ENCODE measurements around the gene ZFC3H1. TPM values are rescaled to one million over a fixed set of nuclear protein-coding genes. Genes with fewer than 3 reads are reported as not detected.

Gene ZFC3H1
- polyA plus RNA-seq, 3 donors: 12.5 to 57.0 (median 16.3) TPM

- TF ChIP-seq CTCF (IDR thresholded peaks at IDR 0.05): no peak
- peaks cover 0 to 5% (median 1%) of the 10 kb centered on the region in 3 donors for H3K27me3 Mint-ChIP-seq (ENCODE audit: low read depth in 3 of 3)
- peaks cover 5 to 13% (median 8%) of the 10 kb centered on the region in 7 donors for H3K9me3 Mint-ChIP-seq
- peaks cover 37 to 42% of the 10 kb centered on the region in 2 donors for H3K36me3 ChIP-seq (replicated peaks in 1 of 2; ENCODE audit: control insufficient read depth in 1 of 2, insufficient read depth in 2 of 2, low read length in 2 of 2)
- no peak overlapping the region for H3K4me3 ChIP-seq (replicated peaks in 1 of 3; ENCODE audit: low read depth in 2 of 3, low read length in 3 of 3)
- H3K36me3 Mint-ChIP-seq: peaks cover 40 to 49% of the 10 kb centered on the region in 2 donors
- H3K4me2 ChIP-seq (replicated peaks; ENCODE audit: extremely low read depth, low read length, poor library complexity, severe bottlenecking): no peak overlapping the region
- no peak overlapping the region for H3K4me3 Mint-ChIP-seq
- H3K9ac ChIP-seq (ENCODE audit: insufficient read depth, low read length, poor library complexity, severe bottlenecking): no peak overlapping the region
- intact Hi-C loops (cut with micrococcal nuclease): no loop called here
- H2AFZ ChIP-seq (ENCODE audit: insufficient read depth, low read depth, low read length, poor library complexity, severe bottlenecking): no peak overlapping the region
- H3K27ac Mint-ChIP-seq: no peak overlapping the region
- WGBS (ENCODE audit: insufficient coverage): 100% methylated on average over 1 of the region's 3 CpGs
- no peak overlapping the region for H3K27ac ChIP-seq (ENCODE audit: low read depth in 1 of 2, low read length in 2 of 2)
- peaks cover 2% of the 10 kb centered on the region in 2 donors for H3K9me3 ChIP-seq (replicated peaks in 1 of 2; ENCODE audit: control insufficient read depth in 1 of 2, insufficient read depth in 1 of 2, low read length in 2 of 2)
- no peaks in the 10 kb centered on the region for H3K27me3 ChIP-seq (ENCODE audit: control insufficient read depth in 2 of 2, insufficient read depth in 2 of 2, low read length in 2 of 2)
- peaks cover 19% of the 10 kb centered on the region for H4K20me1 ChIP-seq (ENCODE audit: insufficient read depth, low read length)
- H3K79me2 ChIP-seq (ENCODE audit: insufficient read depth, low read length): no peaks in the 10 kb centered on the region
- DNase-seq: no peak
- no peaks in the 10 kb centered on the region for H3K4me1 ChIP-seq (ENCODE audit: control insufficient read depth in 1 of 2, insufficient read depth in 2 of 2, low read length in 2 of 2)
- peaks cover 3% of the 10 kb centered on the region for H3K4me1 Mint-ChIP-seq
Measured at GRCh38 chr12:71605039-71605438, 58.6 kb downstream of the ZFC3H1 start.

GRCh38 chr12:71602761-71603577 is 60.7 kb downstream of the ZFC3H1 start:
- H3K4me1 Mint-ChIP-seq: no peaks in the 10 kb centered on the region
- no peak for TF ChIP-seq CTCF (IDR thresholded peaks at IDR 0.05)
- intact Hi-C loops (cut with micrococcal nuclease): no loop called here
- H3K27ac ChIP-seq (ENCODE audit: low read depth in 1 of 2, low read length in 2 of 2): no peak overlapping the region
- H4K20me1 ChIP-seq (ENCODE audit: insufficient read depth, low read length): peaks cover 11% of the 10 kb centered on the region
- peak overlapping the region in 1 of 7 donors; percentile 11 for H3K27ac Mint-ChIP-seq
- H3K4me3 ChIP-seq (replicated peaks in 1 of 3; ENCODE audit: low read depth in 2 of 3, low read length in 3 of 3): no peak overlapping the region
- H3K4me2 ChIP-seq (replicated peaks; ENCODE audit: extremely low read depth, low read length, poor library complexity, severe bottlenecking): no peak overlapping the region
- no peak overlapping the region for H3K9ac ChIP-seq (ENCODE audit: insufficient read depth, low read length, poor library complexity, severe bottlenecking)
- no peak for DNase-seq
- H3K4me1 ChIP-seq (ENCODE audit: control insufficient read depth in 1 of 2, insufficient read depth in 2 of 2, low read length in 2 of 2): no peaks in the 10 kb centered on the region
- no peaks in the 10 kb centered on the region for H3K27me3 ChIP-seq (ENCODE audit: control insufficient read depth in 2 of 2, insufficient read depth in 2 of 2, low read length in 2 of 2)
- H3K4me3 Mint-ChIP-seq: no peak overlapping the region
- peaks cover 17 to 21% of the 10 kb centered on the region in 2 donors for H3K36me3 ChIP-seq (replicated peaks in 1 of 2; ENCODE audit: control insufficient read depth in 1 of 2, insufficient read depth in 2 of 2, low read length in 2 of 2)
- H3K27me3 Mint-ChIP-seq (ENCODE audit: low read depth in 3 of 3): peaks cover 0 to 5% (median 1%) of the 10 kb centered on the region in 3 donors
- H3K9me3 Mint-ChIP-seq: peaks cover 11 to 23% (median 19%) of the 10 kb centered on the region in 7 donors
- no peak overlapping the region for H2AFZ ChIP-seq (ENCODE audit: insufficient read depth, low read depth, low read length, poor library complexity, severe bottlenecking)
- peaks cover 9 to 12% of the 10 kb centered on the region in 2 donors for H3K9me3 ChIP-seq (replicated peaks in 1 of 2; ENCODE audit: control insufficient read depth in 1 of 2, insufficient read depth in 1 of 2, low read length in 2 of 2)
- peaks cover 23 to 32% of the 10 kb centered on the region in 2 donors for H3K36me3 Mint-ChIP-seq
- no peaks in the 10 kb centered on the region for H3K79me2 ChIP-seq (ENCODE audit: insufficient read depth, low read length)
- whole genome bisulfite sequencing (ENCODE audit: insufficient coverage): 89% methylated on average over 4 of the region's 10 CpGs

All from CD14-positive monocyte (primary cell).